ENCODE data around the gene LETMD1.

LETMD1 gene

GRCh38 chr12:51080136-51080535 lies 32.0 kb downstream of the LETMD1 start:
- DNase-seq = no peak

GRCh38 chr12:51081421-51081820 lies 33.3 kb downstream of the LETMD1 start:
- DNase-seq = no peak

- peak; percentile 23 for DNase-seq
Observed at GRCh38 chr12:51082561-51083125, 34.5 kb downstream of the LETMD1 start.

GRCh38 chr12:51083126-51083833 lies 35.2 kb downstream of the LETMD1 start, which contains the start of gene CSRNP2:
TSS of gene CSRNP2 (minus strand) at chr12:51083596. CDS start at chr12:51076561, 7,035 bp downstream.
- peak; percentile 94 for DNase-seq

- no peak for DNase-seq
Observed at GRCh38 chr12:51085757-51086156, 37.6 kb downstream of the LETMD1 start.

- DNase-seq = no peak
Observed at GRCh38 chr12:51086933-51087332, 38.8 kb downstream of the LETMD1 start.

GRCh38 chr12:51087818-51088217 lies 39.7 kb downstream of the LETMD1 start:
- no peak for DNase-seq

GRCh38 chr12:51090705-51091229 lies 42.6 kb downstream of the LETMD1 start:
- no peak for DNase-seq

- DNase-seq = no peak
Observed at GRCh38 chr12:51098611-51099010, 50.5 kb downstream of the LETMD1 start.

- DNase-seq = no peak
Observed at GRCh38 chr12:51103977-51104376, 55.9 kb downstream of the LETMD1 start.

GRCh38 chr12:51108136-51108535 lies 60.0 kb downstream of the LETMD1 start:
- DNase-seq = no peak
